ENCODE data around the gene BNC2.
"Not testable (repeated sequence)": the region's sequence is repeated elsewhere in the genome, so short reads cannot be mapped to it uniquely, and the experiment has no call there.

BNC2 gene

DNA sequence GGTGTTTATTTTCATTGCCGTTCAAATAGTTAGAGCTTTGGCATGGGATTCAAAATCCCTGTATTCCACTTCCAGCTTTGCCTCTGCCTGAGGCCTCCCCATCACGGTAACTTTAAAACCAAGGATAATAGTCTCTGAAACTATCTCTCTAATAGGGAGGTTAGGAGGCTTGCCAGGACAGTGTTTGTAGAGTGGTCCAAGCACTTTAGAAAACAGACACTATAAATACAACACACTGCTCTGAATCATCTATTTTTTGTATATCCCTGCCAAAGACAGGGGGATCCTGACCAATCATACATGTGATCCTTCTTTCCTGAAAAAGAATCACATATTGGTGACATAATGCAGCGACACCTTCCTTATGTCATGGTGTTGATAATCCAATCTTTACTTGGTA, 326.8 kb downstream of the BNC2 start:
- no peak for DNase-seq

DNA sequence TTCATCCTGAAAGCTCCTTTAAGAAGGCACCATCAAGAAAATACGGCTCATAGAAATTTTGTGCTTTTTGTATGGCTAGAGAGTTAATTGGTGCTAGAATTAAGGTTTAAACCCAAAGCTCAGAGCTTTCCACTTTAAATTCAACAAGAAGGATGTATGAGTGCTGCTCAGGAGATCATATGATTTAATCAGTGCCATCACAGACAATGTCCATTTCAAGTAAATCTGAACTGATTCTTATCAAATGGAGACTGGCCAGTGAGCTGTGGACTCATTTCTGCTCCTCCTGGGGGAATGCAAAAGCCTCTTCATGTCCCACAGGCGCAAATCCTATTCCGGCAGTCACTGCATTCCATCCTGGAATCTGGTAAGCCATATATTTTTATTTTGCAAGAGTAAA, 327.2 kb downstream of the BNC2 start:
- no peak for DNase-seq

DNA sequence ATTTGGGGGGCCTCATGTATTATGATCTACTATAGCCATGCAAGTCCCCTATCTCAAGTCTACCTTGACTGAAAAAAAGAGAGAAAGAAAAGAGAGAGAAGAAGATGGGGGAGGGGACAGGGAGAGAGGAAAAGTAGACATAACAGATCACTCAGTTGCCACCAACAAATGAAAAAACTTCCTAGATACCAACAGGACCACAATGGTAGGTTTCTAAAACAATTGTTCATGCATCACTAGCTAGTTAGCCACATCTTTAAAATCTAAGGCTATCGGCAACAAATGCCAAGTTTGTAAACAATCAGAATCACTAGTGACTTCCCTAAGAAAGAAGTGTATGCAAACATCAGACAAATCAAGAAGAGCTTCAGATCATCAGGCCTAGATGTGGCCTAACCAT, 328.2 kb downstream of the BNC2 start:
- DNase-seq, result no peak

DNA sequence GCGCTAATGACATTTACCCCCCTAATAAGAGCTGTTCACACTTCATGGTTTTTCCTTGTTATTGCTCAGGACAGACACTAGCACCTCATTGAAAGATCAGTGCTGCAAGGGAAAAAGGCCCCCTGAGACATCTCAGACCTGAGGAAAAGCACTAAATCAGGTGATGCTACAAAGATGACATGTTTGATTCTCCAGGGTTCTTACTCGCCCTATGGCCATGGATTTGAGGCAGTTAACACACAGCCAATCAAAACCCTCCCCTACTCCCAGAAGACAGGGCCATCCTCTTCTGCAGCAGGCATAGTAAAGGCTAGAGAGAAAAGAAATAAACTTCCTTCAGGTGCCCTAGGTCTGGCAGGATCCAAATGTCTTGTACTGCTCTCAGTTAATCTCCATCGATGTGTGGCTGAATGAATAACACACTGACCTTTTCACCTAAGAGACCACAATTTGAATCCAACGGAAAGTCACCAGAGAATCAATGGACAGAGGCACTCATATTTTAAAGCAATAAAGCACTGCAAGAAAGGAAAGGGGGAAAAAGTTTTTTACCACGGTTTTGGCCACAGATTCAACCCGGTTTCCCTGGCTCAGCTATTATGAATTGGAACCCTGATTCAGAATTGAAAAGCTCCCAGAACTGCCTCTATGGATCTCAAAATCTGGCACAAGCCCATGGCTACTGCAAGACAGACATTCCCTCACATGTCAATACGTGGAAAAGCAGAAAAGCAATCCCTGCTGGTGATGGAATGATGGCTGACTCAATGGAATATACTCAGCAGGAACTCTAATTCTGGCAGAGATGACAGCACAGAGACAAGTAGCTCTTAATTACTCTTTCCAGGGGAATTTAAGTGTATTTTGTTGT, 329.5 kb downstream of the BNC2 start:
- DNase-seq, result no peak

DNA sequence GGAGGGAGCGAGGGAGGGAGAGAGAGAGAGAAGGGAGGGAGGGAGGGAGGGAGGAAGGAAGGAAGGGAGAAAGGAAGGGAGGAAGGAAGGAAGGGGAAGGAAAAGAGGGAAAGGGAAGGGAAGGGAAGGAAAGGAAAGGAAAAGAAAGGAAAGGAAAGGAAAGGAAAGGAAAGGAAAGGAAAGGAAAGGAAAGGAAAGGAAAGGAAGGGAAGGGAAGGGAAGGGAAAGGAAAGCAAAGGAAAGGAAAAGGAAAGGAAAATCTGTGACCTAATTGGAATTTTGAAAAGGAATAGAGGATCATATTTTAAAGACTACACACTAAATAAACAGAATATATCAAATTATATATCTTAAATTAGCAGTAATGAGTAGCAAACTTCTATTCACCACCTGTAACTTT, 330.8 kb downstream of the BNC2 start:
- DNase-seq, result not testable (repeated sequence)

DNA sequence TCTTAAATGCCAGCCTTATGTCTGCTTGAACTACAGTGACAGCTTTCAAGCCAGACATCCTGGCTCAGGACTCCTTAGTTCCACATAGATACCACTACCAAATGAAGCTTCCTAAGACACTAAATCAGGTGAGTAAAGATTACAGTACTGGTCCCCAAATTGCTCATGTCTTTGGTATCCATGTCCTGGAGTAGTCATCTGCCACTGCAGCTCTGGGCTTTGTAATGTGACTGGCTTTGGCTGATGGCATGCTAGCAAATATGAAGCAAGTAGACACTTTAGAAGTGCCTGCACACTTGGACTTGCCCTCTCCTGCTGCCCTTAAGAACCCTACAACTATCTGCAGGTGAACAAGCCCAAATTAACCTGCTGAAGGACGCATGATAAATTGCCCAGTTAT, 334.9 kb downstream of the BNC2 start:
- DNase-seq, result no peak

DNA sequence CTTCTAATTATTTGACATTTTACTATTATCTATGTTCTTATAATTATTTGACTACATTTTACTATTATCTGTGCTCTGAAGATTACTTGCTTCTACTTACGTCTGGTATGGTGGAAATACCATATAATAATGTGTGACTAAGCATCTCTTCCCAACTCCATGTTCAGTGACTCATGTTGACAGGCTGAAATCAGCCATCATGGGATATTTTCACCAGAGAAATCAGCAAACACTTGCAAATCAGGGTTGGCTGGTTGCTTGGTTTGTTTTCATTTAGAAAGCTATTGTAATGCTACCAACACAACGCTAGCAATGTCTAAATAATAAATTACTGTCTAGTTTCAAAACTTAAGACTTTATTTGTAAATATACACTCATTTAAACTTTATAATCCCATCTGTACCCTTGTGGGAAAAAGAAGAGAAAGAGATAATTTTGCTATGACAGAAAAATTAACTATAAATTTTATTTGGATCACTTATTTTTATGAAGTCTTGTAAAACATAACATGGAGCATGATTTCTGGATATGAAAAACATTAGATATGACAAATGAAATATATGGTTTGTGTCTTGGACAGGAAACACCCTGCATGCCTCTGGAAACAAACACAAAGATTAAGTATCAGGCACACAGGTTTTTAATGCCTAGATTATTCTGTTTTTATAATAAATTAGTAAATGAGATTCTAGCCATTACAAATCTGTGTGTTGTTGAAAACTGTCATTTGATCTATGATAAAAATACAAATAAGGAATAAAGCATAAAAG, 337.6 kb downstream of the BNC2 start:
- no peak for DNase-seq

DNA sequence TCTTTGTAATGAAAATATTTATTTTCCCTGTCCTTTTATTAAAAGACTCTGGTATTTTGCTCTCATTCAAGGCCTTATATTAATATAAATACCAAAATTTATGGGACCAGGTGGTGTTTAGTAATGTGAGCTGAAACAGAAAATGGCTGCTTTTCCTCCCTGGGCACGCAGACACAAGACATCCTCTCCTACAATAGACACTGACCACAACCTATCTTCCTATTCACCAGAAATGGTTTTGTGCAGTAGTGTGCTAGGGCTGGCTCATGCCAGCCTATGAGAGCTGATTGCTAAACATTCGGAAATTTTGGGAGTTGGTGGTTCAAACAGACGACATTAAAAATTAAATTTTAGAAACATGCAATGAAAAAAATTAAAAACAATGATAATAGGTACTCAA, 338.2 kb downstream of the BNC2 start:
- no peak for DNase-seq

DNA sequence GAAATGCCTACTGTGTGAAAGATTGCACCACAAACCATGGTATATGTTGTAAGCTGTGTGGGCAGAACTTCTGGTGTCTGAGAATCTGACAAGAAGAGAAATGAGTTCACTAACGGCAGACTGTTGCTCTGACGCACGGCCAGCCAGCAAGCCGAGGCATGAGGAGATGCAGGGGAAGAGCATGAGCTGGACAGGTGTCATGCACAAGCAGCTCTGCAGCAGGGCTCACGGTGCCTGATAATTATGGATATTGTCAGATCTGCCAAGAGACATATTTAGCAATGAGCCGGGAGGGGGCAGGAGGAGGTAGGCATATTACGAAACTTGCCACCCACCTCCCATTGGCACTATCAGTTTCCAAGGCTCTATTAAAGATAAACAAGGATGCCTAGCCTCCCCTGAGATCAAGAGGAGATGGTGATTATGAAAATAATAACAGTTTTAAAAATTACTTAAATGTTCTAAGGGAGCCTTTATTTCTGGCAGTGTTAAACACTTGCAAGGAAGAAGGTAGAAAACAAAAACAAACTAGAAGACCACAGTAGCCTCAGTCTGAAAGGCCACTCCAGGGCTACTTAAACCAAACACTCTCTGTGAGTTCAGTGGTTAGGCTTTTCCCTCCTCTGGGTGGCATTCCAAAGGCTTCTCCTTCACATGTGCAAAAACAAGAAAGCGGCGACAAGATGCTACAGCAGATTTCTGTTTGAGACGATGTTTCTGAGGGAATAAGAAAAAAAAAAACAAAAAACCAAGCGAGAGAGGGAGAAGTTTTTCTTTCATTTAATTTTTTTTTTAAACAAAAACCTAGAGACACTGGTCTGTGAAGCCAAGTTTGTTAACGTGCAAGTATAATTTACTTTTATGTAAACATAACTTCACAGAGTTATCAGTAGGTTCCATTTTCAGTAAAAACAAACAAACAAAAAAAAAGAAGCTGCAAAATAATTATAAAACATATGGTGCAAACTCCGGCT, 339.5 kb downstream of the BNC2 start:
- no peak for DNase-seq

DNA sequence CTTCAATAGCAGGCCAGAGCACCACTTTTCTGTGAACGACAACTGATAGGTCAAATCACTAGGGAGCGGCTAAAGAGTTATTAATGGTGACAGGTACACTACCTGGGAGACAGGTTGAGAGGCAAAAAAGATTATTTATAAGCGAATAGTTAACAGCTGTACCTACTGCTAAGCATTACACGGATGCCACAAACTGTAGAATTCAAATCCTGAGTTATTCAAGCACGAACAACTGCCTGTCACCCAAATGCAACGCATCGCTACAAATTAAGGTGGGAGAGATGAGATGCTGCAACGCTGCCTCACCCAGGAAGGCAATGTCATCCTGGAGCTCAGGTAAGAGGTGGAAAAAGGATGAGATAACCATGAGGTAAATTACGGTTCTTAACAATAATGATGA, 342.9 kb downstream of the BNC2 start:
- no peak for DNase-seq

DNA sequence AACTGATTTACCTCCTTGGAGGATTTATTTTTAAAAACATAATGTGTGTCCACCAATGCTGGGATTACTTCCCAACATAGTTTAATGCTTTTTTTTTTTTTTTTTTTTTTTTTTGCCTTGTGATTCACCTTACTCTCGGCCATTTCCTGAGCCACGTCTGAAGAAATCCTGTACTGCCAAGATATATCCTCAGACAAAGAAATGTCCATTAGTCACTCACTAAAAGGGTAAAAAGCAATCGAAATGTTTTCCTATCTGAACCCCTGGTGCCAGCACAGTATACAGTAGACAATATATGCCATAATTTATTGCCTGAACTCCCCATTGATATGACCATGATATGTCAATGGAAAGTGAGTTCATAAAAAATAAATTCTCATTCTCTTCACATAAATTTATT, 344.1 kb downstream of the BNC2 start:
- DNase-seq, result no peak

DNA sequence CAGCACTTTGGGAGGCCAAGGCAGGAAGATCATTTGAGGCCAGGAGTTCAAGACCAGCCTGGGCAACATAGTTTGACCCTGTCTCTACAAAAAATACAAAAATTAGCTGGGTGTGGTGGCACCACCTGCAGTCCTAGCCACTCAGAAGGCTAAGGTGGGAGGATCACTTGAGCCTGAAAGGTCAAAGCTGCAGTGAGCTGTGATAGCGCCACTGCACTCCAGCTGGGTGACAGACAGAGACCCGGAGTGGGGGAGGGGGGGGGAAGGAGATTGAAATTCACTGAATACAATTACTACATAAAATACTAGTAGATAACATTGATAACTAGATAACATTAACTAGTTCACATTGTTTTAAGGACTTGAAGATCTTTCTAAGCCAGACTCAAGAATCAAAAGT, 345.6 kb downstream of the BNC2 start:
- DNase-seq, result no peak

DNA sequence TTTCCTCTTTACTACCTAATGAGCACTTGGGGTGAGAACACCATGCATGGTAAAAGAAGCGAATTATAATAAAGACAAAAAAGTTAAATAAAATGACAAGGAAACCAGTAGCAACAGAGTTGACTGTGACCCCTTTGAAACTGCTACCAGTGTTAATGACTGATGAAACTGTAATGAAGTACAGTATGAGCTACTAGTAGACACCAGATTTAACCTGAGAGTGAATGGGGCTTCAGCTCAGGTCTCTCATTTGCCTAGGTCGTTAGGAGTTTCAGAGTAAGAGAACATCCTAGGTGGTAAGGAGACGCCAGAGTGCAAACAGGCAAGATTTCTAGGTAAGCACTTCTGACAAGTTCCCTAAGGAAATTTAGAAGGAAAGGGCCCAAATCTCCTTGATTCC, 346.4 kb downstream of the BNC2 start:
- no peak for DNase-seq

DNA sequence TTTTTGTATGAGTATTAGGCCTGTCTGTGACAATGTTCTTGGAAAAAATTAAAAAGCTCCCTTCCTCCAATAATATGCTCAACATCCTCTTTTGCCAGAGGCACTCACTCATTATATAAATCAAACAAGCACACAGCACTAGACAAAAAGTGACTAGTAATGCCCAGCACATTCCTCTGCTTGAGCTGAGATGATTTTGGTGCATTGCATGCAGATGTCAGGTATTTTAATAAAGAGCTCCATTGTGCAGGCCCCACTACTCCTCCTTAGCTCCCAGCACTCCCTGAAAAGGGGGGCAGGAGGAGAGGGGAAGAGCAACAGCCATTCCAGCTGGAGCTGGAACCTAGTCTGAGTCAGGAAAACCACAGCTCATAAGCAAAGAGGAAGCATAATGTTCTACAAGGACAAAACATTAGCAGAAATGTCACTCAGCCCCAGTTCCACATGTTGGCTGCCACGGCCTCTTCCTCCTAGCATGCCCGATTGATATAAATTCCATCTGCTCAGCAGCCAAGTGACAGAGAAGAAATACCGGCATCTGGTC, 348.5 kb downstream of the BNC2 start:
- peak in 2 of 58 donors; percentile 6 to 38 for DNase-seq

DNA sequence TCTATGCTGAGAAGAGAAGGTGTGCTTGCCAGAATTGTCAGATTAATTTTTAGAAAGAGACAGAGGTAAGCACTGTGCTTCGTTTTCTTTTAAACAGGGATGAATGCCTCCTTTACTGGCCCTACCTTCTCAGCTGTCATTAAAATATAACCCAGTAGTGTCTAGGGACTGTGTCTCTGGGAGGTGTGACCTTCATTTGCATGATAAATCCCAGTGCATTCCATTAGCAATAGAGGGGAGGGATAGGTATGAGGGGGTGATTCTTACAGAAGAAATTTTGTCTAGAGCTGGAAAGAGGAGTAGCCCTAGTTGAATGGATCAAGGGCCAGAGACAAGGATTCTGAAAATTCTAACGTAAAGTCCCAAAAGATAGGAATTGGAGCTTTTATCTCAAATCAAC, 351.5 kb downstream of the BNC2 start:
- DNase-seq, result no peak

DNA sequence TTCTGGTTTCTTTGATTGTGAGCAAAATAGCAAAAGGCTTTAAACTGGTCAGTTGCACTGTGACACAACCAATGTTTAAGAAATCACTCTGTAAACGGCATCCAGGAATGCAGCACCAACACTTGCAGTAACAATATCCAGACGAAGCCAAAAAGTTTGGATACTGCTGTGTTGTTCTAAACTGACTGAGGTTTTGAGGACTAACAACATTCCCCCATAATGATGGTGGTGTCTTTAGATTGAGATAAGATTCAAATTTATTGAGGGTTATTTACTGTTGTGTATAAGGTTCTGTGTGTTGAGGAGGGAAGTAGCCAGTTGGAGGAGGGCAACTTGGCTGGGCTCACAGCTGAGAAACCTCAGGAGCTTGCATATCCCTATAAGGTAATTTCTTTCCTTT, 353.6 kb downstream of the BNC2 start:
- DNase-seq, result no peak

DNA sequence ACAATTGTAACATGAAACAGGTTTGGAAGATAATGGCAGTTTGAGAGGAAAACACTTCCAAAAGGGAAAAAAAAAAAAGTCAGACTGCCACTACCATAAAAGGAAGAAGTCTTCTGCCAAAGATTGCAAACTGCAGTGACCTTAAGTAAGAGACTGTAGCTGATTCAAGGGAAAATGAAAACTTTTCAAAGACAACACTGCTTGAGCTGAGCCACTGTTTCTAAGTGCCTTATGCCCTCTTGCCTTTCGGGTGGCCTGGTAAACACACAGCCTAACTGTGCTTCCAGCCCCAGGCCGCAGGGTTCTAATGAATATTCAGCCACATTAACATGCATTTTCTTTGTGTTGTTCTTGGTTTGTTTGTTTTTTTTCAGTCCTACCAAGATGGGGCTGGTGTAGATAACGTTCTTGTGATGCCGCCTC, 354.6 kb downstream of the BNC2 start:
- DNase-seq, result no peak

DNA sequence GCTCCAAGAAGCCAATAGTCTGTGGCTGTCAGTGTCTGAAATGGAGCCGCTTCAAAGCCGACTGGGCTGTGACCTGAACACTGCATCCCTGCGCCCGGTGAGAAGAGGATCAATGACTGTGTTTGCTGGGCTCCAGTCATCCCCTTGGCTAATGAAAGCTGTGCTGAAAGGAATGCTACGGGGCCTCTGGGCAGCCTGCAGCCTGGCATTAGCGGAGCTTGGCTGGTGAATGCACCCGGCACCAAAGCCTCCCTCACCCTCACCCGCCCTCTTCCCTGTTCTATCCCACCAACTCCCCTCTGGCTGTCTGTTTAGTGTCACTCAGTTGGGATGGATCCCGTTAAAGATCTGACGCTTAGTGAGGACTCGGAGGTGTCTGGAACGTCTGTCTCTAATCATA, 355.3 kb downstream of the BNC2 start:
- peak in 4 of 58 donors; percentile 2 to 46 (median 4) for DNase-seq

DNA sequence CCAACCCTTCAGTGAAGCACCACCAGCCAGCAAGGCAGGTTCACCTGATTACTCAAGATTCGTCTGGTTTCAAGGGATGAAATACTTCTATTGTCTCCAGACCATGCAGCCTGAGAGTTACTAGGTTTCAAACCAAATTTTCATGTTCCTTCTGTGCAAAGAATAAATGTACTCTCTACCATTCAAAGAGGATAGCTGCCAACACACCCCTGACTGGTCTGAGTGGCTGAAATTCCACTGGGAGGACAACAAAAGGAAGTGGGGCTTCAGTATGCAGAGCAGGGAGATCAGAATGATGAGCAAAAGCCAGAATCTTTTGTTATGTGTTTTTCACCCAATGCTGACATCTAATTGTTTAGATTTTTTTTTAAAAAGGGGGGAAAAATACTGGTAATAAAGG, 356.3 kb downstream of the BNC2 start:
- no peak for DNase-seq

DNA sequence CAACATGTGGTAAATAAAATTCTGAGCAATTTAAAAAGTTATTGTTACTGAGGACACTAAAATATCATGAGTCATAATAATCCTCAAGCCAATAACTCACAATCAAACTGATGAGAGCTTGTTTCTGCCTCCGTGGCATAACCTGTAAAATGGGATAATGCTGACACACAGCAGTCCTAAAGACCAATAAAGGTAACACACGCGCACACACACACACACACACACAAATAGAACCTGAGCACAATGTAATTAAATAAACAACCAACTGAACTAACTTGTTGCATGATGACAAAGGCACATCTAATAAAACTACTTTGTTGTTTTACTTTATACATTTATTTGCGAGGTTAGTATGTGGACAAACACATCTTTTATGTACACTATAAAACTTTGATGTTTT, 358.2 kb downstream of the BNC2 start:
- DNase-seq, result no peak

DNA sequence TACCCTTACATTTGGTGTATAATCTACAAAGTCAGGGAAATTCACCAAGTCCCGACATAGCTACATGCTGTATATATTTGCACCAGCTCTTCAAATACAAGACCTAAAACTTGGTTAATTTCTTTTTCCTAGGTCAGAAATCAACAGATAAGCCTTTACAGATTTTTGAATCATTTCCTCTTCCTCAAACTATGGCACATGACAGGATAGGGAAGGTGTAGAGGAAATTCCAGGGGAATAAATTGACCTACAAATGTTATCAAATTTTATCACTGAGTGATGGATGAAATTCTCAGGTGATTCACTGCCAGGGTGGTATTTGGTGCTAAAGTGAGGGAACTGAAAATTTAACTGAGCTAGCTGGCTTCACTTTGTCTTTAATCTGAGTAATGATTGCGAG, 360.0 kb downstream of the BNC2 start:
- no peak for DNase-seq
